Stimulated activated CD8-positive, alpha-beta memory T cell treated with anti-CD3 and anti-CD28 coated beads, Interleukin-12 subunit alpha, Interleukin-12 subunit beta, amount 100 ng/mL, for 24 hours (primary cell): Measurements from ENCODE around the gene ERC2.

Experiments used
- DNase-seq: peaks from one replicate; pipeline ENCODE4 v3.0.0-alpha.2; 2020; ENCODE audit errors: extremely low read depth

The ERC2 gene

GRCh38 chr3:56001537-56001936 lies 466.7 kb downstream of the ERC2 start:
- no peak for DNase-seq

GRCh38 chr3:55989366-55989765 lies 478.9 kb downstream of the ERC2 start:
- DNase-seq, result no peak

- no peak for DNase-seq
Observed at GRCh38 chr3:55988905-55989304, 479.4 kb downstream of the ERC2 start.

DNA sequence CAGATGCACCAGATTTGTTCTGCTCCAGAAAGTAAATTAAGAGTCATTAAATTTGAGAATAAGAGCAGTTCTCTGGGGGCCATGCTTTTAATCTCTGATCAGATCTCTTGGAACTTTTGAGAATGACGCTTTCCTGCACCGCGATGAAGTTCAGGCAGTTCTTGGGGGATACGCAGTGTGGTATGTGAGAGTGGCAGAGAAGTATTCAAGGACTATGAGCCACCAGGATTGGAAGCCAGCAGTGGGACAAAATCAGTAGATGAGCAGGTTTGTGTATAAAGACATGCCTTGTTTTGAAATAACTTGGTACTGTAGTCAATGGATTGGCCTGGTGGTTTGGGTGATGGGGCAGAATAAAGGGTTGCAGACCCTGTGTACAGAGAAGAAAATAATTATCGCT lies 483.6 kb downstream of the ERC2 start:
- DNase-seq, result no peak

GRCh38 chr3:55978953-55979352 lies 489.3 kb downstream of the ERC2 start:
- DNase-seq, result no peak

DNA sequence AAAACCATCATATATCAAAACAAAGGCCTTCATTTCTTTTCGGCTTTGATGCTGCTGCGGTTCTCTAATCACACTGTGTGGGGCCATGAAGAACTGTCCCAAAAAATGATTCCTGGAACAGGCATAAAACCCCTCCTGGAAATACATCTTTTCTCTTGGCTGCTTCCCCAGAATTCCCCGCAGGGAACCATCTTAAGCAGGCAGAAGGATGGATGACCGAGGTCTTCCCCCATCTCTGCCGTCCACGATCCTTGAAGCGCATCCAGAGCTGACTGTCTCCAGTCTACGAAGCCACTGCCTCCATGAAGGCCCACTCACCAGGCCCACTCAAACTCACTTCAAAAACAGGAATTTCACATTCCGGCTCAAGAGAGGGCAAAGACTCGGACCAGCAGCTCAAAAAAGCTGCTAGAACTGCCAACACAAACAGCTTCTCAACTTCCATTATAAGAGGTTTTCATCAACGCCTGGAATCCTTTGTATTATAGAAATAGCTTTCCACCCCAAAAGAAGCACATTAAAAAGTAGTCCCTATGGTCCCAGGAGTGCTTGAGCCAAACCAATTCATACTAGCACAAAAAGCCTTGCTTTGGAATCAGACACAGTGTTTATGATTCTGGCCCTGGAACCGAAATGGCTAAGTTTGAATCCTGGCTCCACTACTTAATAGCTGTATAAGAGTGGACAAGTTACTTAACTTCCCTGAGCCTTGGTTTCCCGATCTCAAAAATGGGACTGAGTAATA lies 493.7 kb downstream of the ERC2 start:
- no peak for DNase-seq

GRCh38 chr3:55969634-55970033 lies 498.6 kb downstream of the ERC2 start:
- no peak for DNase-seq

- DNase-seq, result no peak
Observed at GRCh38 chr3:55968331-55968730, 499.9 kb downstream of the ERC2 start.

DNA sequence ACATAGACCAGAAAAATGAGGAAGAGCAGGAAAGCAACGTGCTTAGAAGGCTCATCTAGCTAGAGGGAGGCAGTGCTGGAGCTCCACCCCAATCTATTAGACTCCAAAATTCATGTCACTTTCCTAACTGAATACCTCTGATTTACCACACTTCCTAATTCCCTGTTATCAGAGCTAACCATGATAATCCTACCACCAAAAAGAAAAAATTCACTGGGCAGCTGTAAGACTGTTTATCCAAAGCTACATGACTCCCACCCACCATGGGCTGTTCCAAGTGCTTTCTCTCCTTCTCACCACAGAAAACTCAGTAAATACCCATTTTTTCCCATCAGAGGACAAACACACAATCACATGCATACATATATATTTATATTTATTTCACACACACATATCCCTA lies 501.7 kb downstream of the ERC2 start:
- no peak for DNase-seq

- no peak for DNase-seq
Observed at GRCh38 chr3:55965776-55966175, 502.5 kb downstream of the ERC2 start.

GRCh38 chr3:55964491-55964985 lies 503.7 kb downstream of the ERC2 start:
- DNase-seq, result no peak

- DNase-seq, result no peak
Observed at GRCh38 chr3:55963601-55964000, 504.7 kb downstream of the ERC2 start.

GRCh38 chr3:55959471-55960080 lies 508.7 kb downstream of the ERC2 start:
- no peak for DNase-seq

- no peak for DNase-seq
Observed at GRCh38 chr3:55958605-55959004, 509.7 kb downstream of the ERC2 start.

DNA sequence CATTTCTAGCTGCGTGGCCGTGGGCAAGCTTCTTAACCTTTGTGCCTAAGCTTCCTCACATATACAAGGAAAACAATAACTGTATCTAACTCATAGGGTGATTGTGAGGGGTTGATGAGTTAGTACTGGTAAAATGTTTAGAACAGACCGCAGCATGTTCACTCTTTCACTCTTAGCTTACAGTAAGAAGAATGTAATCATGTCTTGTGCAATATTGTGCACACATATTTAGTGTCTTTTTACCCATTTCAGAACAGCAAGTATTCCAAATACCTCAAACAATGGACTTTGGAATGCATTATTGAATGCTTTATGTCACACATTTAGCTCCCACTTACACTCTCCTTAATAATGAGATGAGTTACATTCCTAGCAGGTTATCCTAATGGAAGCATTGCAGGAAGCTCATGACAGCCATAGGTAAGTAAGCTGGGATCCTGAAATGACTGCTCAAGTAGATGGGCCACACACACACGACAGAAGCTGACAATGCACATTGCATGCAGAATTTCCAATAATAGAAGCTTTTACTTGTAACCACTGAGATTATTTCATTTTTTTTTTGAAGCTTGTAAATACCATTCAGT lies 512.3 kb downstream of the ERC2 start:
- no peak for DNase-seq

DNA sequence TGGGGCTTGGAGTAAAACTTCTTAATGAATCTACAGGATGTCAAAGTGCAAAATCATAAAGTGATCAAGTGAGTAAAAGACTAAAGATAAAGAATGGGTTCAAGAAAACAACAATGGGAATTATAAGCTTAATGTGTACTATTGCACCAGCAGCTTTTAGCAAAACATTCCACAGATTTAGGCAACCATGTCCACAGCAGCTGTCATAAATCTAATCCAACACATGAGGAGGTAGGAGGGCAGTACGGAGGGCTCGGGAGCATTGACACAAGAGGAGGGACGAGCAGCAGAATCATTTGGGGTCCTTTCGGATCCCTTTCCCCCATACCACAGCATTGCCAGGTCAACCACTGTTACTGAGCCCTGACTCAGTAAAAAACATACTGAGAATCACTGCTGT lies 516.9 kb downstream of the ERC2 start:
- DNase-seq, result no peak

- no peak for DNase-seq
Observed at GRCh38 chr3:55947406-55947805, 520.9 kb downstream of the ERC2 start.

DNA sequence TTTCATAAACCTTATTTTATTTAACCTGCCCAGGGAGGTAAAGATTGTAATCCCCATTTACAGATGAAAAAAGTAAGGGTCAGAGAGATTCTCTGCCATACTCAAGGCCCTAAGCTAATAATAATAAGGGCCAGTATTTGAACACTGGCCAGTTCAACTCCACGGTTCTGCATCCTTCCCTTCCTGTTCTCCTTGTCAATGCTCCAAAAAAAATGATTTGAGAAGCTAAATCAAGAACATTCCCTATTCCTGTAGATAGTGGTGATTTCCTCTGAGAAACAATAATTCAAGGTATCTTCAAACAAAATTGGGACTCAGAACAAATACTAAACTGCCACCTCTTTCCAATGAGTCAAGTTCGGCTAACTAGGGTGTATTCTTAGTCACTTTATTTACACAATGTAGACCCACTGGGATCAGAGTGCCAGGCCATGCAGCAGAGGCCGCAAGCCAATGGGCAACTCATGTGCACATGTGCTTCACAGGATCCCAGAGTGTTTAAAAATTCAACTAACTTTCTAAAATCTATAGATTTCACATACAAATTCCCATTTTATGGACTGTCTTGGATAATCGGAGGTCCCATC lies 521.6 kb downstream of the ERC2 start:
- no peak for DNase-seq

DNA sequence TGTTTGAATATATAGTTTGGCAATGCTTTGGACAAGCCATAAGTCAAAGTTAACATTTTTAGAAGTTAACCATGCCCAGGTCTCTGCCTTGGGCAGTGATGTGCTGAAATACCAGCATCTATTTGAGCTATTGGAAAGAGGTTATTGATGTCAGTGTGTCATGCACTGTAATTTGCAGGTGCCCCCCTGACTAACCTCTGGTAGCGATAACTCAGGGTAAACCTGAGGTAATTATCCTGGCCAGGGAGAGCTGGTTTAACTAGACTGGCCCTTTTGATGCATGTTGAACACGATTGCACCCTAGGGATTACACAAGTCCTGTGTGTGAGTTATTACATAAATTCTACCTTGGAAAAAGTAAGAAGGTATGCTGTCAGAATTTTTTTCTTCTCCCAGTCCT lies 525.4 kb downstream of the ERC2 start:
- DNase-seq, result no peak

DNA sequence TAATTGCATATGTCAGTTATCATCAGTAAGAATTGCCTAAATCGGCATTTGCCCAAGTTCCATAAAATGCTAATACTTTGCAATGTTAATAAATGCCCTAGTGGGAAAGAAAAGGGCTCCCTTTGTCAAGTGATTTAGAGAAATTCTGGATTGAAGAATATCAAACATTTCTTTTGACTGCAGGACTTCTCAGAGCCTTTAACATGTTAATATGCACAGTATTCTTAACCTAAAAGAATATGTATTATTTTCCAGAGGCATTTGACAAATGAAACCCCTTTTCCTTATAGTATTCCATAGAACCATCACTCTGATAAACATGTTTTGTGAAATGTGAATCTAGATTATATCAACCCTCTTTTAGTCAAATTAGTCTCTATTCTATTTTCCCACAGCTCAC lies 529.0 kb downstream of the ERC2 start:
- no peak for DNase-seq

GRCh38 chr3:55937301-55937700 lies 531.0 kb downstream of the ERC2 start:
- DNase-seq, result no peak

- no peak for DNase-seq
Observed at GRCh38 chr3:55936549-55937052, 531.7 kb downstream of the ERC2 start.

- no peak for DNase-seq
Observed at GRCh38 chr3:55935241-55935640, 533.0 kb downstream of the ERC2 start.
